ENCODE data around the gene PLCH2. TPM values are rescaled to one million over a fixed set of nuclear protein-coding genes. Genes with fewer than 3 reads are reported as not detected.

PLCH2 gene
- total and polyA plus RNA-seq, 2 of the 13 experiments (the other 11 are each of a cell fraction or from before 2014, with no cell fraction given): 0.15 to 0.67 TPM

DNA sequence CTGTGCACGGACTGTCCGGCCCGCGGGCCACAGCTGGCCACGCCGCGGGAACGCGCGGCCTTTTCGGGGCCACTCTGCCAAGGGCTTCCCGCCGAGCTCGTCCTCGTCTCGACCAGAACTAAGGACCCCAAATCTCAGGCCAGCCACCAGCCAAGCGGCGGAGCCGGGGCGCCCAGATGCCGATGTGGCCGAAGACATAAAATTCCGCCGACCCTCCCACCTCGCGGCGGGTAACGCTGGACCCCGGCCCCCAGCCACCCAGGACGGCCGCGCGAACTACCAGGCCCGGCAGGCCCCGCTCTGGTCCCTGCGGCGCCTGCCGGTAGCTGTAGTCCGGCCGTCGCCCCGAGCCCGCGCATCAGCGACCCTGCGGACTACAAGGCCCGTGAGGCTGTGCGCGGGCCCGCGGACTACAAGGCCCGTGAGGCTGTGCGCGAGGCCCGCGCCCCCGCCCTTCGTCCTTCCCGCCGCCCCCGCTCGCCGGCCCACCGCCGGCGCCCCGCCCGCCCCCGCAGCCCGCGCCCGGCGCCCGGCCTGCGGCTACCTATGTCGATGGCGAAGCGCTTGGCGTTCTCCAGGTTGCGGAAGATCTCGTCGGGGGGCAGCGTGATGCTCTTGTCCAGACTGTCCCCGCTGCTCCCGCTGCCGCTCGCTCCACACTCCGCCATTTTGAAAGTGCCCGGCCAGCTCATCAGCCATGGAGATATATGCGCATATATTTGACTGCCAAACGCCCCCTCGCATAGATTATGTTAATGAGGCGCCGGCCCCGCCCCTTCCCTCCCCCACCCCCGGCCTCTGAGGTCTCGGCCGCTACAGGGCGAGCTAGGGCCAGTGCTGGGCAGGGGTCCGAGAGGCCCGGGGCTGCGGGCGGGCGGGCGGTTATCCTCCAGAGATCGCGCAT lies 50.1 kb downstream of the PLCH2 start, which contains the start of gene PANK4 (continued):
- TF ChIP-seq ZFP41 (CRISPR knock-in tag; IDR thresholded peaks at IDR 0.05; ENCODE audit: borderline replicate concordance) (no peak), ZNF670 (CRISPR knock-in tag; IDR thresholded peaks at IDR 0.05; ENCODE audit: borderline replicate concordance) (no peak), SMARCE1 (IDR thresholded peaks at IDR 0.05; ENCODE audit: borderline replicate concordance) (no peak), ZNF33B (CRISPR knock-in tag; IDR thresholded peaks at IDR 0.05) (no peak), ZMYM3 (CRISPR knock-in tag; IDR thresholded peaks at IDR 0.05) (no peak), FOXM1 (CRISPR knock-in tag; IDR thresholded peaks at IDR 0.05) (no peak), SOX13 (IDR thresholded peaks at IDR 0.05) (no peak), SOX13 (CRISPR knock-in tag; conservative IDR thresholded peaks at IDR 0.05 in 1 of 2, IDR thresholded peaks at IDR 0.05 in 1 of 2) (no peak), ZFP37 (CRISPR knock-in tag; IDR thresholded peaks at IDR 0.05; ENCODE audit: borderline replicate concordance) (no peak)
- TF ChIP-seq, protein P1, sequence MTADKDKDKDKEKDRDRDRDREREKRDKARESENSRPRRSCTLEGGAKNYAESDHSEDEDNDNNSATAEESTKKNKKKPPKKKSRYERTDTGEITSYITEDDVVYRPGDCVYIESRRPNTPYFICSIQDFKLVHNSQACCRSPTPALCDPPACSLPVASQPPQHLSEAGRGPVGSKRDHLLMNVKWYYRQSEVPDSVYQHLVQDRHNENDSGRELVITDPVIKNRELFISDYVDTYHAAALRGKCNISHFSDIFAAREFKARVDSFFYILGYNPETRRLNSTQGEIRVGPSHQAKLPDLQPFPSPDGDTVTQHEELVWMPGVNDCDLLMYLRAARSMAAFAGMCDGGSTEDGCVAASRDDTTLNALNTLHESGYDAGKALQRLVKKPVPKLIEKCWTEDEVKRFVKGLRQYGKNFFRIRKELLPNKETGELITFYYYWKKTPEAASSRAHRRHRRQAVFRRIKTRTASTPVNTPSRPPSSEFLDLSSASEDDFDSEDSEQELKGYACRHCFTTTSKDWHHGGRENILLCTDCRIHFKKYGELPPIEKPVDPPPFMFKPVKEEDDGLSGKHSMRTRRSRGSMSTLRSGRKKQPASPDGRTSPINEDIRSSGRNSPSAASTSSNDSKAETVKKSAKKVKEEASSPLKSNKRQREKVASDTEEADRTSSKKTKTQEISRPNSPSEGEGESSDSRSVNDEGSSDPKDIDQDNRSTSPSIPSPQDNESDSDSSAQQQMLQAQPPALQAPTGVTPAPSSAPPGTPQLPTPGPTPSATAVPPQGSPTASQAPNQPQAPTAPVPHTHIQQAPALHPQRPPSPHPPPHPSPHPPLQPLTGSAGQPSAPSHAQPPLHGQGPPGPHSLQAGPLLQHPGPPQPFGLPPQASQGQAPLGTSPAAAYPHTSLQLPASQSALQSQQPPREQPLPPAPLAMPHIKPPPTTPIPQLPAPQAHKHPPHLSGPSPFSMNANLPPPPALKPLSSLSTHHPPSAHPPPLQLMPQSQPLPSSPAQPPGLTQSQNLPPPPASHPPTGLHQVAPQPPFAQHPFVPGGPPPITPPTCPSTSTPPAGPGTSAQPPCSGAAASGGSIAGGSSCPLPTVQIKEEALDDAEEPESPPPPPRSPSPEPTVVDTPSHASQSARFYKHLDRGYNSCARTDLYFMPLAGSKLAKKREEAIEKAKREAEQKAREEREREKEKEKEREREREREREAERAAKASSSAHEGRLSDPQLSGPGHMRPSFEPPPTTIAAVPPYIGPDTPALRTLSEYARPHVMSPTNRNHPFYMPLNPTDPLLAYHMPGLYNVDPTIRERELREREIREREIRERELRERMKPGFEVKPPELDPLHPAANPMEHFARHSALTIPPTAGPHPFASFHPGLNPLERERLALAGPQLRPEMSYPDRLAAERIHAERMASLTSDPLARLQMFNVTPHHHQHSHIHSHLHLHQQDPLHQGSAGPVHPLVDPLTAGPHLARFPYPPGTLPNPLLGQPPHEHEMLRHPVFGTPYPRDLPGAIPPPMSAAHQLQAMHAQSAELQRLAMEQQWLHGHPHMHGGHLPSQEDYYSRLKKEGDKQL (CRISPR knock-in tag; IDR thresholded peaks at IDR 0.05; ENCODE audit: low read depth): no peak
- TF ChIP-seq, protein P2, sequence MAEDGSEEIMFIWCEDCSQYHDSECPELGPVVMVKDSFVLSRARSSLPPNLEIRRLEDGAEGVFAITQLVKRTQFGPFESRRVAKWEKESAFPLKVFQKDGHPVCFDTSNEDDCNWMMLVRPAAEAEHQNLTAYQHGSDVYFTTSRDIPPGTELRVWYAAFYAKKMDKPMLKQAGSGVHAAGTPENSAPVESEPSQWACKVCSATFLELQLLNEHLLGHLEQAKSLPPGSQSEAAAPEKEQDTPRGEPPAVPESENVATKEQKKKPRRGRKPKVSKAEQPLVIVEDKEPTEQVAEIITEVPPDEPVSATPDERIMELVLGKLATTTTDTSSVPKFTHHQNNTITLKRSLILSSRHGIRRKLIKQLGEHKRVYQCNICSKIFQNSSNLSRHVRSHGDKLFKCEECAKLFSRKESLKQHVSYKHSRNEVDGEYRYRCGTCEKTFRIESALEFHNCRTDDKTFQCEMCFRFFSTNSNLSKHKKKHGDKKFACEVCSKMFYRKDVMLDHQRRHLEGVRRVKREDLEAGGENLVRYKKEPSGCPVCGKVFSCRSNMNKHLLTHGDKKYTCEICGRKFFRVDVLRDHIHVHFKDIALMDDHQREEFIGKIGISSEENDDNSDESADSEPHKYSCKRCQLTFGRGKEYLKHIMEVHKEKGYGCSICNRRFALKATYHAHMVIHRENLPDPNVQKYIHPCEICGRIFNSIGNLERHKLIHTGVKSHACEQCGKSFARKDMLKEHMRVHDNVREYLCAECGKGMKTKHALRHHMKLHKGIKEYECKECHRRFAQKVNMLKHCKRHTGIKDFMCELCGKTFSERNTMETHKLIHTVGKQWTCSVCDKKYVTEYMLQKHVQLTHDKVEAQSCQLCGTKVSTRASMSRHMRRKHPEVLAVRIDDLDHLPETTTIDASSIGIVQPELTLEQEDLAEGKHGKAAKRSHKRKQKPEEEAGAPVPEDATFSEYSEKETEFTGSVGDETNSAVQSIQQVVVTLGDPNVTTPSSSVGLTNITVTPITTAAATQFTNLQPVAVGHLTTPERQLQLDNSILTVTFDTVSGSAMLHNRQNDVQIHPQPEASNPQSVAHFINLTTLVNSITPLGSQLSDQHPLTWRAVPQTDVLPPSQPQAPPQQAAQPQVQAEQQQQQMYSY (CRISPR knock-in tag; IDR thresholded peaks at IDR 0.05): no peak
- TF ChIP-seq, protein P3, sequence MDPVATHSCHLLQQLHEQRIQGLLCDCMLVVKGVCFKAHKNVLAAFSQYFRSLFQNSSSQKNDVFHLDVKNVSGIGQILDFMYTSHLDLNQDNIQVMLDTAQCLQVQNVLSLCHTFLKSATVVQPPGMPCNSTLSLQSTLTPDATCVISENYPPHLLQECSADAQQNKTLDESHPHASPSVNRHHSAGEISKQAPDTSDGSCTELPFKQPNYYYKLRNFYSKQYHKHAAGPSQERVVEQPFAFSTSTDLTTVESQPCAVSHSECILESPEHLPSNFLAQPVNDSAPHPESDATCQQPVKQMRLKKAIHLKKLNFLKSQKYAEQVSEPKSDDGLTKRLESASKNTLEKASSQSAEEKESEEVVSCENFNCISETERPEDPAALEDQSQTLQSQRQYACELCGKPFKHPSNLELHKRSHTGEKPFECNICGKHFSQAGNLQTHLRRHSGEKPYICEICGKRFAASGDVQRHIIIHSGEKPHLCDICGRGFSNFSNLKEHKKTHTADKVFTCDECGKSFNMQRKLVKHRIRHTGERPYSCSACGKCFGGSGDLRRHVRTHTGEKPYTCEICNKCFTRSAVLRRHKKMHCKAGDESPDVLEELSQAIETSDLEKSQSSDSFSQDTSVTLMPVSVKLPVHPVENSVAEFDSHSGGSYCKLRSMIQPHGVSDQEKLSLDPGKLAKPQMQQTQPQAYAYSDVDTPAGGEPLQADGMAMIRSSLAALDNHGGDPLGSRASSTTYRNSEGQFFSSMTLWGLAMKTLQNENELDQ (CRISPR knock-in tag; IDR thresholded peaks at IDR 0.05; ENCODE audit: borderline replicate concordance): no peak
- TF ChIP-seq, protein P4, sequence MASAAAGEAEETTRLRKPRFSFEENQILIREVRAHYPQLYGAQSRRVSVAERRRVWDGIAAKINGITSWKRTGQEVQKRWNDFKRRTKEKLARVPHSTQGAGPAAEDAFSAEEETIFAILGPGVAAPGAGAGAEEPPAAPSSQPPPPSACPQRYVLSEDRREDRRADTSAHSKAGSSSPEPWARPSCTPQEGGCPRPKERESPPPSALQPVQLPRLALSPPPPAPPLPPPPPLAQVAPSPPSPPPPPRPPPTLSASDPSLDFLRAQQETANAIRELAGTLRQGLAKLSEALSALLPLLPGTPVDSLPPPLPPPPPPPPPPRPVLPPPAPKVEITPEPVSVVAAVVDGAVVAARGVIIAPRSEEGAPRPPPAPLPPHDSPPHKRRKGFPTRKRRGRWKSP (CRISPR knock-in tag; IDR thresholded peaks at IDR 0.05): no peak

All from HepG2 (cell line).